HG03045 (cell line): ENCODE results near the gene CLVS2.

Source experiments
- ATAC-seq: cut with Tn5 transposase; IDR thresholded peaks from one replicate; pipeline ENCODE4 v1.9.1; 2021; ENCODE audit warnings: mild to moderate bottlenecking, moderate library complexity; ENCODE audit not compliant: unreplicated experiment

Gene CLVS2

DNA sequence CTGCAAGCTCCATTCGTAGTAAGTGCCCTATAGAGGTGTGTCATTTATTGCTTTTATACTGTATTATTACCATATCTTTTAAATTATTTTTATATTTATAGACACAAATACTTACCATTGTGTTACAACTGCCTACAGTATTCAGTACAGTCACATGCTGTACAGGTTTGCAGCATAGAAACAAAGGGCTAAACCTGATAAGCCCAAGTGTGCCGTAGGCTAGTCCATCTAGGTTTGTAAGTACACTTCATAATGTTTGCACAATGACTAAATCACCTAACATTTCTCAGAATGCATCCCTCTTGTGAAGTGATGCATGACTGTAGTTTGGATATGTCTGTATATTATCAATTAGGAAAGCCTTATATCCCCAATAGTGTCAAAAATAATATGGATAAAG is 122.8 kb downstream of the CLVS2 start:
- no peak for ATAC-seq
